Dermis blood vessel endothelial cell (primary cell): ENCODE data around the gene GNAI1. TPM values are rescaled to one million over a fixed set of nuclear protein-coding genes. Genes with fewer than 3 reads are reported as not detected.
"Not testable (repeated sequence)": the region's sequence is repeated elsewhere in the genome, so short reads cannot be mapped to it uniquely, and the experiment has no call there.

ENCODE experiments used
- DNase-seq: peaks from one replicate; pipeline ENCODE4 v3.0.0; 2010
- total RNA-seq: library from RNA; depleted of rRNA; stranded (reverse); fragments of >200 nt; gene quantifications from 2 replicates; pipeline ENCODE4 v1.2.3, GENCODE V29; 2014

The GNAI1 gene
- total RNA-seq, 1 donor from 2014 or later: 28.8 TPM

DNA sequence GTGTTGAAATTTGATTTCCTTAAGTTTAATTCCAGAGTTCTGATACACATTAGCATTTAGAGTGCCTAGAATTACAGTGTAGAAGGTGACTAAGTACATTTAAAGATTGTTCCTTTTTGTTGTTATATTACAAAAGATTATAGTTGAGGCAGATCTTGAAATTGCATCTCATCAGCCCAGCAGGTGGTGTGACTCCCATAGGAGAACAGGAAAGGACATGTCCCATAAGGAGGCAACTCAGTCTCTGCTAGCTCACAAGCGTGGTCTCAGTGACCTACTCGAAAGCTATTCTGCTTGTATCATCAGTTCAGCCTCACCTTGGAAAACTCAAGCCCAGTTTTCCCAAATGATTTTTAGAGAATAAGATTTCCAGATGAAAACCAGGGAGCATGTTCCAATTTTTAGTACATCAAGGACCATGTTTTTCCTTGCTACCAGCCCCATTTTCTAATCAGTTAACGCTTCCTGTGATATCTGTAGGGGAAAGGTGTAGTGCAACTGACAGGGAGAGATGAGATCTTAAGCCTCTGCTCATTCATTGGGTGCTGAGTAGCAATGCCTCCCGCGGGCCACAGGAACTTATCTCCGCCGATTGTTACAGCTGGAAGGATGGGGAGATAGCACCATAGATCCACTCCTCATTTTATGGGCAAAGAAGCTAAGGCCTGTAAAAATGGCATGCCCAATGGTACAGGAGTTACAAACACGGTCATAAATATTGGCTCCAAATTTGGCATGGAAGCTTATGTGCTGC is 1.1 kb upstream of the GNAI1 start:
- peak; percentile 39 for DNase-seq

DNA sequence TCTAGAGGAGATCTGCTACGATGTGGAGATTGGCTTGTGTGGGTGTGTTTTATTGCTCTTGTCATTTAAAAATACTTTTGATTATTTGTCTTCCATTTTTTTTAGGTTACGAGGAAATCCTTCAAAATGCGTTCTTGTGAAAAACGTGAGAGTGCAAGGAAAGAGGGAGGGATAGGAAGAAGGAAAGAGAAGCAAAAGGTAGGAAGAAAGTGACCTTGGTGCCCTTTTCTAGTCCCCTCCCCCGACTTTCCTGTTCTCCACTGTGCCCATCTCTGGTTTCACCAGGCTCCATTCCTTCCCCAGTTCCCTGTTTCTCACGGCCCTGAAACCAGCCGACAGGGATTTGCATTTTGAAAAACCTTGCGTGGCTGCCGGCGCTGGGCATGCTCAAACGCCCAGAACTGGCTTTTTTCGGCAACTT is 506 bp upstream of the GNAI1 start:
- no peak for DNase-seq

DNA sequence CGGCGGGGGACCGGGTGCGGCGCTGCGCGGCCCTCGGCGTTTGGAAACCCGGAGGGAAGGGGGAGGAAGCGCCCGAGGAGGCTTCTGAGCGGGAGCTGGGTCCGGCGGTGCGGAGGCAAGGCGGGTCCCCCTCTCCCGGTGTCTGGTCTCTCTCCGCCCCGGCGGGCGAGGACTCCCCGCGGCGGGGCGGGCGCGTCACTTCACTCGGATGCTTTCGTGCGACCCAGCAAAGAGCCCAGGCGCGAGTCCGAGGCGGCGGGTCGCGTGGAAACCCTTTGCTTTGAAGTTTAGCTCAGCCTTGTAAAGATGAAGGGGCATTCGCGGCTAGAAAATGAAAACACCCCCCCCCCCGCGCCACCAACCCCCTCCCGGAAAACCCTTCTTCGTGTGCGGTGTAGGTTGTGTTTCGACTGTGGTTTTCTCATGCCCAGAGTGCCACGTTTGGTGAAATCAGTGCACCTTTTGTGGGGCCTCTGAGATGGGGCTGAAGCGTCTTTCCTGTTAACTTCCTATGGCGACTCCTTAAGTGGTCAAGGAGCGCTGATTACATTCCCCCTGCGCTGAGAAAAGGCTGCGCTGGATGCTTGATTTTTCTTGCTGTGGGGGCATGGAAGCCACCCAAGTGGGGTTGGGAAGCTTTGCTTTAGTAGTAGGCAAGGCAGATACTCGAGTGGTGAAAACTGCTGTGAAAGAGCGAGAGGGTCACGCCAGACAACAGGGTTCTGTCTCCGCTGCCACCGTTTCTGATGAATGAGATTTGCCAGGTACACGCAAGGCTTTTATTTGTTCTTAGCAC is 876 bp downstream of the GNAI1 start:
- DNase-seq: peak; percentile 44

DNA sequence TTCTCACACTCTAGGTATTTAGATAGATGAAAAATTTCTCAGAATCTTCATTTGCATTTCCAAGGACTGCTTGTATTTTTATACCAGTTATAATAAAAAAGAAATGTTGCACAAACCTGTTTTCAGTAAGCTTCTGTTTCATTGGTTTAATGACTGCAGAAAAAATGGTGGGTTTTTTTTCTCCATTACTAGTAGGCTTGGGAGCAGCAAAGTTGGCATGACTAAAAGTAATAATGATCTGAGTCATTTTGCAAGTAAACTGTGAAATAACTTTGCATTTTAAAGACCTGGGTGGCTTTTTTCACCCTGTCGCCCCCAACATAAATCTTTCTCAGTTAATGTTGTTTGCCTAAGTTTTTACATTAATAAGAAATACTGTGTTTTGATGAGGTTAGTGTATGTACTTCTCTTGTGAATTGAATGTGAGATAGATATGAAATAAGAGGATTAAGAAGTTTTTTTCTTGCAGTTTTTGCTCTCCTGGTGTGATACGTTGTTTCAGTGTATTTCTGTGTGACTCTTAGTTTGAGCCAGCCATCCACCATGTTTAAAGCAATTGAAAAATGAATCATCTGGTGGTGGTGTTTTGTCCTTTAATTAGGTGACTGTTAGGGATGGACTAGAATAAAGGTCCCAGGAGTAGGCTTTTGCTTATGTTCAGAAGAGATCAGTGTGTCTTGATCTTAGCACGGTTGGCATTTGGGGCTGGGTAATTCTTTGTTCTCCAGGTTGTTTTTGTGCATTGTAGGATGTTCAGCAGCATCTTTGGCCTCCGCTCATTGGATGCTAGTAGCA is 1.8 kb downstream of the GNAI1 start:
- DNase-seq: peak; percentile 42

DNA sequence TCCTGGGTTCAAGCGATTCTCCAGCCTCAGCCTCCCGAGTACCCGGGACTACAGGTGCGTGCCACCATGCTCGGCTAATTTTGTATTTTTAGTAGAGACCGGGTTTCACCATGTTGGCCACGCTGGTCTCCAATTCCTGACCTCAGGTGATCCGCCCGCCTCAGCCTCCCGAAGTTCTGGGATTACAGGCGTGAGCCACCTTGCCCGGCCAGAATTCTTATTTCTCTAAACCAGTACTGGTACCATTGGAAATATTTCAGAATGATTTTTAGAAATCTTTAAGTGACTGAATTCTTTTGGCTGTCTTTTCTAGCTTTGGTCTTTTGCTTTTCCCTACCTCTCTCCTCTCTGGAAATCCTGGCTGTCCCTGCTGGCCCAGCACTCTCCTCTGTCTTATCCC is 2.8 kb downstream of the GNAI1 start:
- no peak for DNase-seq

DNA sequence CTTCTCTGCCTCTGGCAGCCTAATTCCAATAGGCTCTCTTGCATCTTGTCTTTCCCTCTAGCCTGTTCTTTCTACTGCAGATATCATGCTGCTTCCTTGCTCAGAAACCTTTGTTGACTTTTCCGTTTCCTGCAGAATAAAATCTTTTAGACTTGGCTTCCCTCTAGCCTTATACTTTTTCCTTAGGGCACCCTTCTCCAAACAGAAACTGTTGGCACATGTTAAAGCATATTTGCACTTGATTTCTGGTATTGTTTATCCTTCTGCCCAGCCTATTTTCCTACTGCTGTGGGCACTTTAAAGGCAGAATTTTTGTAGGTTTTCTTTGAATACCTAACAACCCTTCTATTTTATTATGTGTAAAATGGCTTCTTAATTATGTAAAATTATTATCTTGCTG is 4.6 kb downstream of the GNAI1 start:
- peak; percentile 30 for DNase-seq

DNA sequence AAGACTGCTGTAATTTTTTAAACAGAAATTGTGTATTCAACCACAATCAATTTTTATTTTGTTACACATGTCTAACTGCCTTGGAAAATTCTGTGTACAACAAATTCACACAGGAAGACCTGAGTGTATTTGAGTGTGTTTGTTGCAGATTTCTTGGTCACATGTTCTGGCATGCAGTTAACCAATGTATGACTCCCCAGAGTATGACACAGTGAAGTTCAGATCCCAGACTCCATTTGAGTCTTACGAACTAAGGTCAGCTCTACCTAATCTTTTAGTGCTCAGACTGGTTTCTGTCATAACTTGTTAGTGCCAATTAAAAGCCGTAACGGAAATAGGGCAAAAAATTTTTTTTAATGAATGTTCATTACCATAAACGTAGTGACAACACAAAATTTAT is 5.8 kb downstream of the GNAI1 start:
- no peak for DNase-seq

DNA sequence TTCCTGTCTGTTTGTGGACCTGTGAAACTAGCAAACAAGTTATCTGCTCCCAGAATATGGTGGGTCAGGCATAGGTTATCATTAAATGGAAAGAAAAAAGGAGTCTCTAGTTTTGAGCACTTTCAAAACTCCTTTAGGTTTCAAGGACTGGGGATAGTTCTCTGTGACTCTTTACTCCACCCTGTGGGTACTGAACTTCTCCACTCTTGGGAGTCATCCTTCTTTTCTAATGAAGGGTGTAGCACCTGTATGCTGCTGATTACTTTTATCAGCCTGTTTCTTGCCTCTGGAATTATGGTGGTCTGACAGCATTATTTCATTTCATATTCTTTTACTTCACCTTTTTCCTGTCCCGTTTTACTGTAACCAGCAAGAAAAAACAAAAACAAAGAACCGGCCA is 6.7 kb downstream of the GNAI1 start:
- no peak for DNase-seq

DNA sequence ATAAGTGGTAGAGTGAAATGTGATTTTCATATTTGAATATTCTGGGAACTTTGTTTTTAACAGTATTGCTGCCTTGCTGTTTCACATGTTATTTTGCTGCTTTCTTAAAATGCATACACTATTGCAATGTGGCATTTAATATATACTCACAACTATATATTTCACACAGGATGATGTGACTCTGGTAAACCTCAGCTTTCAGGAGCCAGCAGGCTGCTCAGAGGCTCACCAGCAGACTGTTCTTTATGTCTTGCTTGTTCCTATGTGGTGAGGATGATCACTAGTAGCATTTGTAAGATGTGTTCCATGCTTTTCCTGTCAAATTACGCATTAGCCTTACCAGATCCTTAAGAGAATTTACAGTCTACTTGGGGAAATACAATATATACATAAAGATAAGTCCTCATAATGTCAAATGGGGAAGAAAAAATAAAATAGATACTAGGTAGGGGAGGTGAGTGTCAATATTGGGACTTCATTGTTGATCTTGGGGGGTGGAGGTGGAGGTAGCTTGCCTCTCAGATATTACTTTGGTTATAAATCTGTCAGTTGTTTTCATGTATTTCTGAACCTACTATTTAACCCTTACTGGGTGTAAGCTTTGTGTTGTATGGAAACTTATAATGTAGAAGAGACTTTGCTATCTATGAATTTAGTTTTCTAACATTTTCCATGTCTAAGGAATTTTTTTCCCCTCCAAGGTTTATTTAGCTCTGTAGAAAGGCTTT is 8.4 kb downstream of the GNAI1 start:
- no peak for DNase-seq

DNA sequence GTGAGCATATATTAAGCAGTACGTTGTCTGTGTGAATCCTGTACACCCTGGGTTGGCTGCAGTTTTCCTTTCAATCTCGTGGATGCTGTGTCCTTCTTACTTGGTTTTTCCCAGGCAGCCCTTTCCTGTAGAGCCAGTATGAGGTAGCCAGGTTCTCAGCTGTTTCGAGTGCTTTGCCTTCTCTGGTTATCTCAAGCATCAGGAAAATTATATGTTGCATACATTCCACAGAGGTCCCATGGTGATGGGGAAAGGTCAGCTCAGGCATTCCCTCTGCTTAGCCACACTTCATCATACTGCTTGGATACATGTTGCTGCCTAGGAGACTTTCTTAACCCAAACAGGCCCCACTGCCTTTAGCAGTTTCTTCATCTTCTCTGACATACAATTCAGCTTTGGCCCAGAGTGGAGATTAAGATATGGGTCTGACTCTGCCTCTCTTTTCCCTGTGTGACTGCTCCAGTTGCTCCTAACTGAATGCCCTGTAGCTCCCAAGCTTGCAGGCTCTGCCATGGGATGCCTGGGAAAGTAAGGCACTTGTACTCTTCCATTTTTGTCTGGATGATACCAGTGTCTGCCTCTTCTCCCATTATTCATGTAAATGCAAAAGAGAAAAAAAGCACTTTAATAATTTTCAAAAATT is 11.3 kb downstream of the GNAI1 start:
- DNase-seq: peak; percentile 52

DNA sequence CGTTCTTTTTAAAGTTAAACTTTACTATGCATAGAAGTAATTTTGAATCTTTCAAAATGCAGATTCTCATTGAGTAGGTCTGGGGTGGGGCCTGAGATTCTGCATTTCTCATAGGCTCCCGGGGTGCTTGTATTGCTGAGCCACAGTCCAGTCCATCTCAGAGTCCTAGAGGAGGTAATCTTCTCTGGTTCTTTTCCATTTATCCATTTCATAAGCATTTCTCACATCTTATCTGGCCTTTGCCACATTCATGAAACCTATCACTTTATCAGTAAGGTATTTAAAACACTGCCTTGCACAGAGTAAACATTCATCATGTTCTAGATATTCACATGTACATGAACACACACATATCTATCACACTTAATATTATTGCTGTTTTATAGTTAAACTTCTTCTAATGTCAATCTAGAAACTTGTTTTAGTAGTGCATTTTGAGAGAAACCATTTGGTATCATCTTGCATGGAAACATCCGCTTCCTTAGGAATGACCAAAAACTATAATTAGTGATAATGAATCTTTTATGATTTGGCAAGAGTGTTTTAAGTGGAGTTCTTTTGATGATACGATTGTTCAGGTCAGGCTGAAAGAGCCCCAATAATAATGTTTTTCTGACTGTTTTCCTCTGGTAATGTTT is 12.0 kb downstream of the GNAI1 start:
- DNase-seq: no peak

DNA sequence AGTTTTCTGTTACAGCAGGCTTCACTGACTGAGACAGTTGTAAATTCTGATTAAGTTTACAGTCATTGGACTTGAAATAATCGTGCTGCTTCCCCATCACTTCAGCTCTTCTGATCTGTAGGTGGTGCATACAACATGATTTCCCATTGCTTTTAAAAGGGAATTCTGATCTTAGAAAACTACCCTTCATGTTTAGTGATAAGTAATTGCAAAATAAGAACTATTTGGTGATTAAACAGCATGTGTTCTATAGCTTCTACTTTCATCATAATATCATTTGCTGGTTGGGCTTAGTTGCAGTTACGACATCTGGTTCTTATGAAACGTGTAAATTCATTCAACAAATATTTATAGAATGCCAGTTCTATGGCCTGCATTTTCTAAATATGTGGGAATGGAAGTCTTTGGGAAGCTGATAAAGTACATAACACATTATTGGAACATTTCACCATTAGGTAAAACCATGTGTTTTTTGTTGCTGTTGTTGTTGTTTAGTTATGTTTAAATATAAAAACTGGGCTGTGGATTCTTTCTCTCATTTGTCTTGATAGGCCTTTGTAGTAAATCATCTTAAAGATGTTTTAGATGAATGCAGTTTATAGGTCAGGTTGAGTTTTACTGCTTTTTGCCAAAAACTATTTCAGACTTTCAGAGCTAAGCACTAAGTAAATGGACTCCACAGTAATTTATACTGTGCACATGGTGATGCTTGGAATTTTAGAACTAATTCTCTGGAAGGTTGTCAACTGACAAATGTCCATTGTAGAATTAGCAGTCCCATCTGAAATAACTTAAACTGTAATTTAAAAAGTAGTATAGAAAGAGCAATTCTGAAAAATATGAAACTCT is 13.1 kb downstream of the GNAI1 start:
- no peak for DNase-seq

DNA sequence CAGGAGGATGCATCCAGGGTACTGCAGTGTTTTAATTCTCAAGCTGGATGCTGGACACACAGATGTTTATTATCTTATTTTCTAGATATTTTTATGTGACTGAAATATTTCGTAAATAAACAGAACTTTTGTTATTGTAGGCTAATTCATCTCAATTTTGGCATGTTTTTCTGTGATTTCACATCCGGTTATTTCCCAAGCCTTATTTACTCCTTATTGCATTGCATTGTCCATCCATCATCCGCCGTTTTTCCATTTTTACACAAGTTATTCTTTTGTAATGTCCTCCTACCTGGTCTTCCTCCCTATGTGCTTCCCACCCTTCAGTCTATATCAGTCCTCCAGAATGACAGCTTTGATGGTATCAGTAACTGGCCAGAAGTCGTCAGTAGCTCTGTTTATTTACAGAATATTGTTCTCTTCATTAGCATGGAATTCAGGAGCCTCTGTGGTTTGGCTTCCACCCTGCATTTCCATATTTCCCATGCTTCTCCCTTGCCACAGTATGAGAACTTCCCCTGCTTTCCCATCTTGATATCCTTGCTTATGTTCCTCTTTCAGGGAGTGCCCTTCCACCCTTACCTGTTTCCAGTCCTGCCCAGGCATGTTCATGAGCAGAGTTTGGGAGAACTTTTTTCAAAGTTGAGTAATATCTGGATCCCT is 16.1 kb downstream of the GNAI1 start:
- DNase-seq: no peak

DNA sequence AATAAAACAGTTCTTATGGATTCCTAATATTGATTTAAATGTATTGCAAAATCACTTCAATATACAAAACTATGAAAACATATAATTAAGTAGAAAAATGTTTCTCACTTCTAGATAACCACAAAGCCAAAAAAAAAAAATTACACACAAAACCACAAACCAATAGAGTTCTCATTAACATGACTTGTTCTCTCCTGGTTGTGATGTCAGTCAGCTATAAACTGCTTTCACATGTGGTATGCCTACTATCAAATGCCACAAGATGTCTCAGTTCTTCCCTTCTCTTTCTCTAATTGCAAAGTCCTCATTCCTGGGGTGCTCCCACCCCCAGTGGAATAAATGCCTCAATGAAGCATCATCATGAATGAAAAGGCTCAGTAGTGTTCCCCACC is 16.6 kb downstream of the GNAI1 start:
- DNase-seq: no peak

DNA sequence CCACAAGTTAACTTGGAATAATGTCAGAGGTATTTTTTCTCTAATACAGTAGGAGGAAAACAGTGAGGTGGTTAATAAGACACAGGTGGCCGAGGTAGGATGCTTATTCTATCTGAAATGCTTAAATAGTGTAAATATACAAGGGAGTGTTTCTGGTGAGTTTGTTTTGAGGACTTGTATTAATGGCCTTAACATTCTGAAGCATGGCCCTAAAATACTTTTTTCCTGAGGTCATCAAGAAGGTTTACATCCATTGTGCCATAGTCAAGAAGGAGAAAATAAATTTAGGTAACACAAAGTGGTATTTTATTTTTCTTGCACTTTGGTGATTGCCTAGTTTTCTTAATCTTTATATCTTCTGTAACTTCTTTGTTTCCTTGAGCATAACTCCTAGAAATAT is 18.8 kb downstream of the GNAI1 start:
- DNase-seq: no peak

DNA sequence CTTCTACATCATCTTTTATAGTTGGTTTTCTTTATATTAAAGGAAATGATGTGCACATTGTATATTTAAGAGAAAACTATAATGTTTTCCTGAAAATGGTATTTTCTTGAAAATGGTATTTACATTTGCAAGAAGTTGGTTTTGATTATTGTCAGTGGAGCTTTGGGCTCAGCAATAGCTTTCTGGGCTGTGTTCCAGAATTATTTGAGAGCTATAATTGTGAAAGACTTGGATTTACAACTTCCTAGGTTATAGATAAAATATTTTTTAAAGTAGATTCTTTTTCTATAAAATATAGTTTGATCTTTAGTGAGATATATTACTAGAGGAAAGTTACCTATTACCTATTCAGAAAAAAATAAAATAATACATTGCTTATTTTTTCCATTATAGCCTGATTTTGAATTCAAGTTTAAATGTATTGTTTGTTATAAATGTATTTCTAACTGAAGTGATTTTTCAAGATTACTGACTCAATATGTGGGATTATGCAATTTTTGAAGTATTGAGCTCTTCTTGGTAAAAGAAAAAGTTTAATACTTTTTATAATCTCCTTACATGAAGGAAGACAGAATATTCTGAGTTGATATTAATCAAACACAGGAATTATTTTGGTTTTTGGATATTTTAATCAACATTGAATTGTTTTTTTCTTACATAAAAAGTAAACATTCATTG is 20.2 kb downstream of the GNAI1 start:
- no peak for DNase-seq

DNA sequence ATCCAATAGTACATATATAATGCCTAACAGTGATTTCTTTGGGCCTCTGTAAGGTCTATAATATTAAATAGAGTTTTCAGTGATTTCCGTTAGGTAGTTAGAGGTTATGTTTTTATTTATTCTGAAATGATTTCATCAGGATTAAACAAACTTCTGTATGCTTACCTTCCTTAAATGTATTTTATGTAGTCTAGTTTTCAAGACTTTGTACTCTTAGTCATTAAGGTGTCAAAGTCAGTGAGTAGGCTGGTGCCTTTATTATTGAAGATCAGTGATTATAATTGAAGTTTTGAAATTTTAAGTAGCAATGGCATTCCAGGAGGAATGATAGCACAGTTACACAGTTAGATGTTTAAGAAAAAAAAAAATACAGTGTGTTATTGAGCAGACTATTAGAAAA is 20.7 kb downstream of the GNAI1 start:
- no peak for DNase-seq

DNA sequence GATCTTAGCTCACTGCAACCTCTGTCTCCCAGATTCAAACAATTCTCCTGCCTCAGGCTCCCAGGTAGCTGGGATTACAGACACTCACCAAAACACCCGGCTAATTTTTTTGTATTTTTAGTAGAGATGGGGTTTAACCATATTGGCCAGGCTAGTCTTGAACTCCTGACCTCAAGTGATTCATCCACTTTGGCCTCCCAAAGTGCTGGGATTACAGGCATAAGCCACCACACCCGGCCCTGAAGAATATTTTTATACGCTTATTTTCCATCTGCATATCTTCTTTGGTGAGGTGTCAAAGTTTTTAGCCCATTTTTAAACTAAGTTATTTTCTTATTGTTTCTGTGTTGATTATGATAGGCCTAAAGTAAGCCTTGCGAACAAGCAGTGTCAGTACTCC is 23.1 kb downstream of the GNAI1 start:
- DNase-seq: not testable (repeated sequence)

DNA sequence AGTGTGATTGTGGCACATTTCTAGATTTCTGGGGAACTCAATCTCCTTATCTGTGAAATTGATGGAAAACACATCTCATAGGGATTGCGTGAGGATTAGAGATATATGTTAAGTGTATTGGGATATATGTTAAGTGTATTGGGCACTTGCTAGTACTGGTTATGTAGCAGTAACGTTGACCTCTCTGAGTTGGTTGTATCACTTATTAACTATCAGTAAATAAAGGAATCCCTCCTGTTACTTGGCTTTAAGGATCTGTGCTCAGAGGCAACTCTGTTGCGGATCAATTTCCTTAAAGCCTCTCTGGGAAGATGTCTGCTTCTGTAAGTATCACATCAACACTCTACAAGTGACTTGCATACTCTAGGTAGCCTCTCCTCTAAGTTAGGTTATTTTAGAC is 25.2 kb downstream of the GNAI1 start:
- DNase-seq: no peak

DNA sequence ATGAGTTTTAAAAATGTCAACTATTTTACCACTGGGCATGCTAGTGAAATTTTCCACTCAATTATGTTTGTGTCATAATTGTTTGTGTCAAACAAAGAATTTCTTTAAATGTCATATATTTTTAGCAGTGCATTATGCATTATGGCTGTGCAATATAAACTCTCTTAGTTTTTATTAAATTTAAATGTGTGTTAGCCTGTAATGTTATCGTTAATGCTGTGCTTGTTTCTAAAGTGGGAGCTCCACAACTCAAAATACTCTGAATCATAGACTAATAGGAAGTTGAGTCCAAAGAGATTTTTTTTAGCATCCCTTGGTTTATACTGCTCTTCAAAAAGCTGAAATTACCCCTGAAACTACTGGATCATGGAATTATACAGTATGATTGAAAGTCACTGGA is 26.8 kb downstream of the GNAI1 start:
- DNase-seq: no peak
